ENCODE measurements around the gene FLNB.

DNA sequence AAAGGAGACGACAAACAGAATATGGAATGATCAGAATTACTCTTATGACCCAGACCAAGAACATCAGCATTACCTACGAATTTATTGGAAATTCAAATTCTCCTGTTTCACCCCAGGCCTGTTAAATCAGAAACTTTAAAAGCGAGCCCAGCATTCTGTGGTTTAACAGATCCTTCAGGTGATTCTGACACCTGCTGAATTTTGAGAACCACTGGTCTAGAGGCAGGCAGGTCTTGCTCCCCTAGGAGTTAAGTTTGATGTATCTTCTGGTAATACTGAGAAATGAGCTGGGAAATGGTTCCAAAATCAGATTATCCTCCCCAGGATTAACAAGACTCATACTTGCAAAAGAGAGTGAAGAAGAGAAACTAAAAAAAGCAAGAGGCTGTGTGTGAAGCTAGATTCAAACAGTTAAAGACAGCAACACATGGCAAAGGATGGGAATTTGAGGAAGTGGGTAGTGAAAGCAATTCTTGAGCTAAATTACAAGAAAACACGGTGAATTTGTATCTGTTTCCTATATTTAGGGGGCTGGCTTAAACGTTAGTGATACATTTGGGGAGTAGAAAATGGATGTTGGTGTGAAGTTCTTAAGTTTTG, 66.0 kb downstream of the FLNB start:
- TF ChIP-seq, protein P1, sequence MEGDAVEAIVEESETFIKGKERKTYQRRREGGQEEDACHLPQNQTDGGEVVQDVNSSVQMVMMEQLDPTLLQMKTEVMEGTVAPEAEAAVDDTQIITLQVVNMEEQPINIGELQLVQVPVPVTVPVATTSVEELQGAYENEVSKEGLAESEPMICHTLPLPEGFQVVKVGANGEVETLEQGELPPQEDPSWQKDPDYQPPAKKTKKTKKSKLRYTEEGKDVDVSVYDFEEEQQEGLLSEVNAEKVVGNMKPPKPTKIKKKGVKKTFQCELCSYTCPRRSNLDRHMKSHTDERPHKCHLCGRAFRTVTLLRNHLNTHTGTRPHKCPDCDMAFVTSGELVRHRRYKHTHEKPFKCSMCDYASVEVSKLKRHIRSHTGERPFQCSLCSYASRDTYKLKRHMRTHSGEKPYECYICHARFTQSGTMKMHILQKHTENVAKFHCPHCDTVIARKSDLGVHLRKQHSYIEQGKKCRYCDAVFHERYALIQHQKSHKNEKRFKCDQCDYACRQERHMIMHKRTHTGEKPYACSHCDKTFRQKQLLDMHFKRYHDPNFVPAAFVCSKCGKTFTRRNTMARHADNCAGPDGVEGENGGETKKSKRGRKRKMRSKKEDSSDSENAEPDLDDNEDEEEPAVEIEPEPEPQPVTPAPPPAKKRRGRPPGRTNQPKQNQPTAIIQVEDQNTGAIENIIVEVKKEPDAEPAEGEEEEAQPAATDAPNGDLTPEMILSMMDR (IDR thresholded peaks at IDR 0.05): no peak
- TF ChIP-seq POLR2A (IDR thresholded peaks at IDR 0.05): no peak
